GM12892 (cell line): ENCODE measurements around the gene FGF2.
"Not testable (repeated sequence)": the region's sequence is repeated elsewhere in the genome, so short reads cannot be mapped to it uniquely, and the experiment has no call there.

ENCODE experiments used
- DNase-seq: peaks from one replicate; pipeline ENCODE4 v3.0.0; 2011; ENCODE audit not compliant: insufficient read length
- FAIRE-seq: peaks from 2 replicates; lab custom pipeline; 2011; peaks lifted over from hg19 to GRCh38; lab: Jason Lieb, UNC
- POLR2A ChIP-seq: IDR thresholded peaks from 2 replicates; pipeline ENCODE4 v1.6.1; 2011; ENCODE audit warnings: low read depth, low read length, control low read depth
- POLR2AphosphoS5 ChIP-seq: IDR thresholded peaks from 2 replicates; pipeline ENCODE4 v1.6.1; 2011; ENCODE audit warnings: low read depth, low read length, control low read depth
- TAF1 ChIP-seq: IDR thresholded peaks from 2 replicates; pipeline ENCODE4 v1.6.1; 2011; ENCODE audit warnings: low read depth, mild to moderate bottlenecking, control low read depth, low read length, borderline replicate concordance

FGF2 gene

DNA sequence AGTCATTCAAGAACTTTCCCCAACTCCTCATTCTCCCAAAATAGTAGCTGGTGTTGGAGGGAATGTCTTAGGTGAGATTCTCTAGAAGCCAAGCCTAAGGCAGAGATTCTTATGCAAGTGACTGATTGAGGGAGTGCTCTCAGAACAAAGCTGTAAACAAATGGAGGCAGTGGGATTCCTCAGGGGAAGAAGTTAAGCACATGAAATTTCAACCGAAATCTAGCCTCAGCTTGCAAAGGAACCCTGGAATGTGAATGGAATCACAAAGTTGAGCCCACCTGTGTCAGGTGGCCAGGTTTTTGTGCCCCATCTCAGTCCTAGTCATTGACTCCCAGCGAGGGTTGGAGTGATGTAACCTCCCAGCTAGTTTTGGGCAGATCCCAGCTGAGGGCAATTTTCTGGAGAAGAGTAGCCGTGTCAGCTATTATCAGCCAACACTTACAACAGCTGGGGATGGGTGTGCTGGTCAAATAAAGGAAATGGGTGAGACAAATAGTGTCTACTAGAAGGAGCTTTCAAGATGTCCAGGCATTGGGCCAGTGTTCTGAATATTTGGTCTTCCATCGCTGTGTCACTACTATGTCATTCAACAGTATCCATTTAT lies 29.7 kb upstream of the FGF2 start:
- TF ChIP-seq POLR2AphosphoS5 (no peak), POLR2A (no peak), TAF1 (no peak)
- FAIRE-seq = no peak
- no peak for DNase-seq

DNA sequence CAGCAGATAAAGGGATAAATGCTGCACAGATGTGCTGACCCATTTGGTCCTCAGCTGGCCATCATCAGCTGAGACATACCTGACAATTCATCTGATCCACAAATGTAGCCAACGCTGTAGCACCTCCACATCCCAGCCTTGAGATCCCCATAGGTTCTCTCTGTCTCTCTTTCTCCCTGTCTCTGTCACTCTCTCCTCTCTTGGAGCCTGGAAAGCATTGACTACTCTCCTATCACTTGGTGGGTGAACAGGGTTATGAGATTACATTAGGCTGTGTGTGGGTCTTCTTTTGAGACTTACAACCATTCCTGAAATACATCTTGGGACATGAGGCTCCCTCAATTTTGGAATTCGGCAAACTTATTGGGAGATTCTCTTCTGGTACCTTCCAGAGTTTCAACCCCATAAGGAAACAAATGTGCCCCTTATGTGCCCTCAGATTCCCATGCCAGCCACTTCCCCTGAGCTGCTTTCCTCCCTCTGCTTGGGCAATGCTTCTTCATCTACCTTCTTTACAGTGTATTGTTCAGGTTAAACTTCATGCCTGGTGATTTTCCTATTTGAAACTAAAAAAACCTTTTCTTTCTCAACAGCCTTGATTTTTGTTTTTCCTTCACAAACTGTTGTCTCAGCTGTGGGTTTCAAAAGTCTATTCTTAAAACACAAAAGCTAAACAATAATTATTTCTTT lies 29.1 kb upstream of the FGF2 start:
- no peak for DNase-seq
- no peak for FAIRE-seq
- TF ChIP-seq POLR2A (no peak), TAF1 (no peak), POLR2AphosphoS5 (no peak)

DNA sequence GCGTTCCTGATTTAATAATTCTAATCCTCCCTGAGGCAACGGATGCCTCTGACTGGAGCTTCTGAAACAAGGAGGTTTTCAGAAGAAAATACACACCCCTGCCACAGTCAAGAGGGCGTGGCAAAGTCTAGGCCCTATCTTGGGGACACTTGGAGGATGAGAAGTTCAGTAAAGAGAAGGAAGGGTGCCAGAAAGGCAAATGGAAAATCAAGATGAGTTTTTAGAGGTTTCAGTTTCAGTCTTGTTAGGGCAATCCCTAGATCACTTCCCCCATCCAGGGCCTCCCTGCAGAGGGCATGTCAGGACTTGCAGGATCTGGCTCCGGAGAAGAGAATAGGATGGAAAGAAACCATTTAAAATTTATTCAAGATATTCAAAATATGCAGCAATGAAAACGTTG lies 28.5 kb upstream of the FGF2 start:
- TF ChIP-seq POLR2AphosphoS5 (no peak), POLR2A (no peak), TAF1 (no peak)
- DNase-seq = no peak
- FAIRE-seq = no peak

DNA sequence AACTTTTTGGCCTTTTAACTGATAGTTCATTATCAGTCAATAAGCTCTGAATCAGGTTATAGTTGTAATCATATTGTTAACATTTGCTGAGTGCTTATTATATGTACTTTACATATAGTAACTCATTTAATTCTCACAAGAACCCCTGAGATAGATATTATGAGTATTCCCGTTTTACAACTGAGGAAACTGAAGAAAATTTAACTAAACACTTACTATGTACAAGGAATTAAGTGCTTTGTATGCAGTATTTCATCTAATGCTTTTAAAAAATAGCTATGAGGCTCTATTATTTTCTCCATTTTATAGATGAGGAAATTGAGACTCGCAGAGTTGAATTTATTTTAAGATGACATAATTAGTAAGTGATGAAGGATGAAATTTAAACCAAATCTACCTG lies 27.7 kb upstream of the FGF2 start:
- FAIRE-seq (no peak), DNase-seq (no peak)
- no peak for TF ChIP-seq TAF1
- TF ChIP-seq POLR2AphosphoS5 = no peak
- TF ChIP-seq POLR2A = no peak

DNA sequence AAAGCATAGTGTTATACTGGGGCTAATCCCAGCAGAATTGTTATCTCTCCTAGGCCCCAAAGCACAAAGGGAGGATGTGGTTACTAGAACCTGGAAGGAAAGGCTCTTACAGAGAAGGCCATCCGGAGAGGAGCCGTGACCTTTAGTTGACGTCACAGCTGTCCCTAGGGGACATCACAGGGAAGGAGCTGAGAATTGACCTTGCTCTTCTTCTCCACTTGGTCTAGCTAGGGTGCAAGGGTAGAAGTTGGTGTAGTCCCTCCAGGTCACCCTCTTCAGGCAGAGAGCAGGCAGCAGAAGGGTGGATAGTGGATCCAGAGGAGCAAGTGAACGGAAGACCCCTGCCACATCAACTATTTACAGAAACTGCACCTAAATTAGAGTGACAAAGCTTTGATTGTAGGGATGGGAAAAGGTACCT lies 22.8 kb upstream of the FGF2 start:
- FAIRE-seq (no peak), DNase-seq (no peak)
- TF ChIP-seq TAF1 (no peak), POLR2A (no peak), POLR2AphosphoS5 (no peak)

GRCh38 chr4:122806981-122807679 lies 19.5 kb upstream of the FGF2 start:
- no peak for FAIRE-seq
- no peak for DNase-seq
- no peak for TF ChIP-seq TAF1
- no peak for TF ChIP-seq POLR2A

- FAIRE-seq (no peak), DNase-seq (no peak)
- no peak for TF ChIP-seq TAF1
- no peak for TF ChIP-seq POLR2A
- TF ChIP-seq POLR2AphosphoS5 = no peak
Observed at GRCh38 chr4:122810669-122811068, 16.0 kb upstream of the FGF2 start.

DNA sequence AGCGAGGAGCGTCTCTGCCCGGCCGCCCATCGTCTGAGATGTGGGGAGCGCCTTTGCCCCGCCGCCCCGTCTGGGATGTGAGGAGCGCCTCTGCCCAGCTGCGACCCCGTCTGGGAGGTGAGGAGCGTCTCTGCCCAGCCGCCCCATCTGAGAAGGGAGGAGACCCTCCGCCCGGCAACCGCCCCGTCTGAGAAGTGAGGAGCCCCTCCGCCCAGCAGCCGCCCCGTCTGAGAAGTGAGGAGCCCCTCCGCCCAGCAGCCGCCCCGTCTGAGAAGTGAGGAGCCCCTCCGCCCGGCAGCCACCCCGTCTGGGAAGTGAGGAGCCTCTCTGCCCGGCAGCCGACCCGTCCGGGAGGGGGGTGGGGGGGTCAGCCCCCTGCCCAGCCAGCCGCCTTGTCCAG lies 14.8 kb upstream of the FGF2 start:
- FAIRE-seq, DNase-seq: not testable (repeated sequence)

DNA sequence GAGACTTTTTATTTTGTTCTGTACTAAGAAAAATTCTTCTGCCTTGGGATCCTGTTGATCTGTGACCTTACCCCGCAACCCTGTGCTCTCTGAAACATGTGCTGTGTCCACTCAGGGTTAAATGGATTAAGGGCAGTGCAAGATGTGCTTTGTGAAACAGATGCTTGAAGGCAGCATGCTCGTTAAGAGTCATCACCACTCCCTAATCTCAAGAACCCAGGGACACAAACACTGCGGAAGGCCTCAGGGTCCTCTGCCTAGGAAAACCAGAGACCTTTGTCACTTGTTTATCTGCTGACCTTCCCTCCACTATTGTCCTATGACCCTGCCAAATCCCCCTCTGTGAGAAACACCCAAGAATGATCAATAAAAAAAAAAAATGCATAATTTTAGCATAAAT lies 13.8 kb upstream of the FGF2 start:
- FAIRE-seq, DNase-seq: not testable (repeated sequence)

DNA sequence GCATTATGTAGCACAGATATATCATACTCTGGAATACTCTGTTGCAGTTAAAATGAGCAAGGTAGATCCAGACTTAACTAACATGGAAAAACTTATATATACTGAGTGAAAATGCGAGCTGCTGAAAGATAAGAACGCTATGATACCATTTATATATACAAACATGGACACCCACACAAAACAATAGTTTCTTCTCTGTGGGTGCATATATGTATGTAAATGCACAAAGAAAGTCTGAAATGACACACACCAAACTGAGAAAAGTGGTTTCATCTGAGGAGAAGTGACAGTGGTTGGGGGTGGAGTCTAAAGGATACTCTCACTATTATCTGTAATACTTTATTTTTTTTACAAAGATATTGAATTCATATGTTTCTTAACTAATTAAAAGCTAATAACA lies 12.2 kb upstream of the FGF2 start:
- TF ChIP-seq TAF1 (no peak), POLR2A (no peak), POLR2AphosphoS5 (no peak)
- FAIRE-seq (no peak), DNase-seq (no peak)

GRCh38 chr4:122815248-122815647 lies 11.4 kb upstream of the FGF2 start:
- TF ChIP-seq POLR2AphosphoS5 (no peak), POLR2A (no peak), TAF1 (no peak)
- FAIRE-seq (no peak), DNase-seq (no peak)

DNA sequence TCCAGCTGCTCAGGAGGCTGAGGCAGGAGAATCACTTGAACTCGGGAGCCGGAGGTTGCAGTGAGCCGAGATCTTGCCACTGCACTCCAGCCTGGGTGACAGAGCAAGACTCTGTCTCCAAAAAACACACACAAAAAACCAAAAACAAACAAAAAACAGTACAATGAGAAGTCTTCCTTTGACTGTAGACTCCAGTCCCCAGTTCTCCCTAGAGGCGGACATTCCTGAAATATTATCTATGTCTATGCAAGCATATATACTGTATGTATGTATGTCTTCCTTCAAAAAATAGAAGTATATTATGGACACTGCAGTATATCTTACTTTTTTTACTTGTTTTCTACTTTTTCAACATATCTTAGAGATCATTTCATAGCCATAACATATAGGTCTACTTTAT lies 10.2 kb upstream of the FGF2 start:
- FAIRE-seq = no peak

DNA sequence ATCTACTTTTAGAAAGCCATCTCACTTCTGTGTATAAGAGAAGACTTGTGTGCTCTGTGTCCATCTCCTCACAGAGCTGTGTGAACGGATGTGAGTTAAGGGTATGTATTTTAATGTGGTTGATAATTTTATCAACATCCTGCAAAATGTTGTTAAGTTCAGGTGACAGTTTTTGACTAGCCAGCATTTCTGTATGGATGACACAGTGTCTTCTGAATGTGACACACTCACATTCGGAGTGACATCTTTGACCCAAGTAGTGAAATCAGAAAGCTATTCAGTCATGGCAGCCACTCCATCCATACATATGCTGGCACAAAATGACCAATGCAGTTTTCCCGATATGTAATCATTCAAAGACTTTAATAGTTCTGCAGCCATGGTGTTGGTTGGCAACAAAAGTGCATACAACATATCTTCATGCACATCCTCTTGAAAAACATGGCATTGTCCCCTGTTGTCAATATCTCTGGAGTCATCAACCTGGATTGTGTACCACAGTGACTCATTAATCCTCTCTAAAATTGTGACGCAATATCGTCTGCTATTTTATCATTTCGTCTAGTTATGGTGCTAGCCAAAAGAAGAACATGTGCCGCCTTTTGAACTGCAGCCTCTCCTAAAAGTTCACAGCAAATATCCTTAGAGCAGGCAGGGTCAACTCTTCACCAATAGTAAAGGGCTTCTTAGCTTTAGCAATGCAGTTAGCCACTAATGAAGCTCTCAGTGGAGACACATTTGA lies 6.8 kb upstream of the FGF2 start:
- FAIRE-seq = no peak
- no peak for DNase-seq
- TF ChIP-seq POLR2A = no peak
- TF ChIP-seq POLR2AphosphoS5 = no peak
- no peak for TF ChIP-seq TAF1

More for the DNA sequence above, 10.2 kb upstream of the FGF2 start:
- DNase-seq = no peak
- TF ChIP-seq POLR2A (no peak), POLR2AphosphoS5 (no peak), TAF1 (no peak)
